ENCODE results near the gene BICD2. TPM values are rescaled to one million over a fixed set of nuclear protein-coding genes. Genes with fewer than 3 reads are reported as not detected.

The BICD2 gene
- total RNA-seq, 1 donor from 2014 or later: 33.8 TPM

- DNase-seq (ENCODE audit: missing footprints) (no peak), ATAC-seq (no peak)
- intact Hi-C loops (cut with DNase I): no loop called here
Measured at GRCh38 chr9:92722386-92723298, 42.0 kb downstream of the BICD2 start.

GRCh38 chr9:92721548-92721947, 43.1 kb downstream of the BICD2 start:
- intact Hi-C loops (cut with DNase I): no loop called here
- ATAC-seq: no peak

GRCh38 chr9:92720807-92721535, 43.7 kb downstream of the BICD2 start:
- intact Hi-C loops (cut with DNase I): no loop called here
- ATAC-seq (no peak), DNase-seq (ENCODE audit: missing footprints) (no peak)

More at GRCh38 chr9:92721548-92721947, 43.1 kb downstream of the BICD2 start:
- DNase-seq (ENCODE audit: missing footprints): no peak

- intact Hi-C loops (cut with DNase I): no loop called here
- DNase-seq (ENCODE audit: missing footprints): no peak
- no peak for ATAC-seq
Measured at GRCh38 chr9:92720209-92720765, 44.3 kb downstream of the BICD2 start.

- no peak for DNase-seq (ENCODE audit: missing footprints)
- intact Hi-C loops (cut with DNase I): no loop called here
- ATAC-seq: no peak
Measured at GRCh38 chr9:92719028-92719647, 45.5 kb downstream of the BICD2 start.

GRCh38 chr9:92718086-92719001, 46.3 kb downstream of the BICD2 start:
- intact Hi-C loops (cut with DNase I): no loop called here
- no peak for DNase-seq (ENCODE audit: missing footprints)
- ATAC-seq: no peak

- DNase-seq (ENCODE audit: missing footprints) (no peak), ATAC-seq (no peak)
- intact Hi-C loops (cut with DNase I): loop anchor here (2.0 kb wide), 1 partner anchor 47 kb away; the partner anchor contains the start of gene BICD2
Measured at GRCh38 chr9:92717201-92718085, 47.2 kb downstream of the BICD2 start.

- DNase-seq (ENCODE audit: missing footprints) (no peak), ATAC-seq (peak; percentile 52)
- intact Hi-C loops (cut with DNase I): loop anchor here (1.0 to 2.0 kb wide), 2 partner anchors 48 to 74 kb away; partner anchors contain the start of gene BICD2
Measured at GRCh38 chr9:92716557-92716956, 48.1 kb downstream of the BICD2 start.

- no peak for DNase-seq (ENCODE audit: missing footprints)
- intact Hi-C loops (cut with DNase I): loop anchor here (1.0 to 2.0 kb wide), 3 partner anchors 45 to 75 kb away; partner anchors contain the start of genes BICD2 and IPPK
- peak; percentile 88 for ATAC-seq
Measured at GRCh38 chr9:92715488-92716231, 49.0 kb downstream of the BICD2 start.

GRCh38 chr9:92714787-92715487, 49.7 kb downstream of the BICD2 start:
- DNase-seq (ENCODE audit: missing footprints): no peak
- ATAC-seq: peak; percentile 30
- intact Hi-C loops (cut with DNase I): loop anchor here (2.0 kb wide), 1 partner anchor 44 kb away; the partner anchor contains the start of gene IPPK

- intact Hi-C loops (cut with DNase I): loop anchor here (2.0 kb wide), 1 partner anchor 43 kb away; the partner anchor contains the start of gene IPPK
- no peak for ATAC-seq
- DNase-seq (ENCODE audit: missing footprints): no peak
Measured at GRCh38 chr9:92714016-92714415, 50.6 kb downstream of the BICD2 start.

- intact Hi-C loops (cut with DNase I): no loop called here
- DNase-seq (ENCODE audit: missing footprints): no peak
- no peak for ATAC-seq
Measured at GRCh38 chr9:92713528-92713927, 51.1 kb downstream of the BICD2 start.

GRCh38 chr9:92712767-92713166, 51.9 kb downstream of the BICD2 start:
- DNase-seq (ENCODE audit: missing footprints) (no peak), ATAC-seq (no peak)
- intact Hi-C loops (cut with DNase I): no loop called here

GRCh38 chr9:92711844-92712243, 52.8 kb downstream of the BICD2 start:
- ATAC-seq (no peak), DNase-seq (ENCODE audit: missing footprints) (no peak)
- intact Hi-C loops (cut with DNase I): no loop called here

GRCh38 chr9:92711146-92711545, 53.5 kb downstream of the BICD2 start:
- intact Hi-C loops (cut with DNase I): no loop called here
- no peak for DNase-seq (ENCODE audit: missing footprints)
- no peak for ATAC-seq

GRCh38 chr9:92710368-92710767, 54.3 kb downstream of the BICD2 start:
- DNase-seq (ENCODE audit: missing footprints): no peak
- intact Hi-C loops (cut with DNase I): no loop called here
- ATAC-seq: no peak

All from Right ventricle myocardium inferior (tissue), 1 donor.